Kidney (tissue), 14 donors: ENCODE measurements around the gene RNF112. TPM values are rescaled to one million over a fixed set of nuclear protein-coding genes. Genes with fewer than 3 reads are reported as not detected.
"Not testable (repeated sequence)": the region's sequence is repeated elsewhere in the genome, so short reads cannot be mapped to it uniquely, and the experiment has no call there.

Experiments used
- DNase-seq, 5 donors: peaks; one replicate each; pipeline ENCODE4 v3.0.0-alpha.2; 2013 to 2020
- FAIRE-seq: peaks from 2 replicates; lab custom pipeline; 2012; peaks lifted over from hg19 to GRCh38; lab: Jason Lieb, UNC
- H3K27ac ChIP-seq, 2 donors: one replicate each; pipeline ENCODE4 v1.7.0; 2013; ENCODE audit warnings: low read depth in 2 of 2, low read length in 2 of 2, inconsistent platforms in 1 of 2
- H3K27me3 ChIP-seq: one replicate; pipeline ENCODE4 v1.7.1; 2013; ENCODE audit warnings: low read length, inconsistent platforms; ENCODE audit not compliant: control insufficient read depth, insufficient read depth
- H3K36me3 ChIP-seq, 3 donors: one replicate each; pipeline versions ENCODE4 v1.7.0 to v1.7.1; 2013; ENCODE audit warnings: low read length in 3 of 3, control low read depth in 1 of 3, inconsistent platforms in 1 of 3; ENCODE audit not compliant: insufficient read depth in 3 of 3, control insufficient read depth in 2 of 3
- H3K4me1 ChIP-seq, 3 donors: one replicate each; pipeline versions ENCODE4 v1.7.0 to v1.7.1; 2013; ENCODE audit warnings: low read length in 3 of 3, inconsistent platforms in 1 of 3, low read depth in 1 of 3; ENCODE audit not compliant: control insufficient read depth in 2 of 3, insufficient read depth in 2 of 3
- H3K4me3 ChIP-seq, 3 donors: one replicate each; pipeline versions ENCODE4 v1.7.0 to v1.8.1; 2013; ENCODE audit warnings: low read length in 3 of 3, control low read depth in 1 of 3, inconsistent platforms in 1 of 3
- H3K9ac ChIP-seq, 3 donors: one replicate each; pipeline versions ENCODE4 v1.7.0 to v1.7.1; 2013; ENCODE audit warnings: low read length in 3 of 3, control low read depth in 1 of 3, inconsistent platforms in 1 of 3
- H3K9me3 ChIP-seq, 3 donors: one replicate each; pipeline versions ENCODE4 v1.7.0 to v1.7.1; 2013; ENCODE audit warnings: low read length in 3 of 3, control low read depth in 1 of 3, inconsistent platforms in 1 of 3; ENCODE audit not compliant: control insufficient read depth in 2 of 3, insufficient read depth in 1 of 3
- CTCF ChIP-seq: IDR thresholded peaks from 3 replicates; pipeline ENCODE4 v1.5.1; 2012; ENCODE audit warnings: mild to moderate bottlenecking, moderate library complexity, borderline replicate concordance; ENCODE audit not compliant: insufficient read depth; ENCODE audit errors: extremely low read depth
- intact Hi-C: fragments of 100-400 bp; cut with DNase I; formaldehyde crosslinking; loops from one replicate; pipeline ENCODE4 v1.11.1; 2022
- polyA plus RNA-seq: library from polyadenylated mRNA; stranded (reverse); fragments of 350-450 nt; fragmentation: Illumina TruSeq; extraction: RNeasy Lipid Tissue Mini Kit (QIAGEN cat#74804); gene quantifications from one replicate; pipeline ENCODE4 v1.2.3, GENCODE V29; 2014; ENCODE audit warnings: low read depth, low replicate concordance; ENCODE audit not compliant: insufficient read depth
- total RNA-seq: library from RNA; stranded (reverse); fragmentation: NEBNext Ultra II Directional; extraction: Animal tissue kit (Norgen Biotek cat#: 25700); gene quantifications from one replicate; pipeline ENCODE4 v1.2.1, GENCODE V29; 2021
- donor health status: control.
- donor health status: control.
- donor health status: control.
- donor health status: control.
- donor health status: control.
- donor health status: DM: yes; HTN: yes; CAD: no.
- donor health status: Normal renal cell carcinoma (clear cell type).

The RNF112 gene
- total and polyA plus RNA-seq, 2 donors from 2014 or later = 0.99 to 7.3 TPM

- no peak for TF ChIP-seq CTCF
- Histone ChIP-seq H3K4me3 (no peak overlapping the region), H3K36me3 (no peaks in the 10 kb centered on the region), H3K9ac (no peak overlapping the region), H3K27me3 (no peaks in the 10 kb centered on the region), H3K4me1 (peaks cover 0 to 3% (median 0%) of the 10 kb centered on the region in 3 donors), H3K27ac (no peak overlapping the region), H3K9me3 (no peaks in the 10 kb centered on the region)
- DNase-seq = no peak
- FAIRE-seq = no peak
- intact Hi-C loops = no loop called here
Measured at GRCh38 chr17:19433255-19433654, 22.2 kb downstream of the RNF112 start.

GRCh38 chr17:19433727-19434340 is 22.8 kb downstream of the RNF112 start:
- no peaks in the 10 kb centered on the region for H3K9me3 ChIP-seq
- H3K27me3 ChIP-seq = no peaks in the 10 kb centered on the region
- intact Hi-C loops = no loop called here
- H3K27ac ChIP-seq = no peak overlapping the region
- DNase-seq = no peak
- H3K4me3 ChIP-seq = no peak overlapping the region
- FAIRE-seq = no peak
- H3K36me3 ChIP-seq = no peaks in the 10 kb centered on the region
- TF ChIP-seq CTCF = no peak
- peaks cover 0 to 3% (median 0%) of the 10 kb centered on the region in 3 donors for H3K4me1 ChIP-seq
- no peak overlapping the region for H3K9ac ChIP-seq

GRCh38 chr17:19440421-19440820 is 29.4 kb downstream of the RNF112 start:
- FAIRE-seq (no peak), DNase-seq (no peak)

GRCh38 chr17:19441288-19441687 is 30.3 kb downstream of the RNF112 start:
- not testable (repeated sequence) for DNase-seq, FAIRE-seq, H3K9me3 ChIP-seq, H3K4me3 ChIP-seq, H3K4me1 ChIP-seq, H3K36me3 ChIP-seq, H3K9ac ChIP-seq, H3K27ac ChIP-seq, H3K27me3 ChIP-seq
- intact Hi-C loops = loop anchor here (10.0 kb wide), 1 partner anchor 76 kb away; the partner anchor contains the start of gene B9D1

More at GRCh38 chr17:19440421-19440820, 29.4 kb downstream of the RNF112 start:
- Histone ChIP-seq H3K9ac (no peak overlapping the region), H3K9me3 (no peaks in the 10 kb centered on the region), H3K36me3 (no peaks in the 10 kb centered on the region), H3K27me3 (no peaks in the 10 kb centered on the region), H3K27ac (no peak overlapping the region), H3K4me3 (no peak overlapping the region), H3K4me1 (no peaks in the 10 kb centered on the region)
- no peak for TF ChIP-seq CTCF
- intact Hi-C loops = loop anchor here (10.0 kb wide), 1 partner anchor 76 kb away; the partner anchor contains the start of gene B9D1
